HEK293 (cell line): ENCODE data around the gene VPS26B.
A peak's percentile ranks its signal among the peaks of the same experiment; 100 is the strongest.

Experiments
- HOXD13 ChIP-seq: sonication (generic); formaldehyde crosslinking; IDR thresholded peaks from 2 replicates; pipeline ENCODE4 v1.8.0; 2022; ENCODE audit warnings: missing genetic modification reagents, borderline replicate concordance
- IKZF3 ChIP-seq: fragments of 450-650 bp; IDR thresholded peaks from 2 replicates; pipeline ENCODE4 v1.5.0; 2018; ENCODE audit warnings: missing biosample characterization, mild to moderate bottlenecking, missing genetic modification characterization, moderate library complexity
- KLF16 ChIP-seq: fragments of 450-650 bp; formaldehyde crosslinking; IDR thresholded peaks from 2 replicates; pipeline ENCODE4 v1.5.1; 2017; ENCODE audit warnings: missing biosample characterization, missing genetic modification characterization
- KLF7 ChIP-seq: fragments of 450-650 bp; formaldehyde crosslinking; IDR thresholded peaks from 2 replicates; pipeline ENCODE4 v1.5.1; 2016; ENCODE audit warnings: missing biosample characterization, missing genetic modification characterization, borderline replicate concordance
- KLF8 ChIP-seq: fragments of 450-650 bp; formaldehyde crosslinking; IDR thresholded peaks from 2 replicates; pipeline ENCODE4 v1.5.1; 2016; ENCODE audit warnings: missing biosample characterization, missing genetic modification characterization
- KLF9 ChIP-seq: fragments of 450-650 bp; formaldehyde crosslinking; IDR thresholded peaks from 2 replicates; pipeline ENCODE4 v1.5.1; 2016; ENCODE audit warnings: missing biosample characterization, missing genetic modification characterization, low read depth
- OSR2 ChIP-seq: fragments of 450-650 bp; formaldehyde crosslinking; IDR thresholded peaks from 2 replicates; pipeline ENCODE4 v1.5.1; 2016; ENCODE audit warnings: missing biosample characterization, missing genetic modification characterization
- PRDM1 ChIP-seq: fragments of 450-650 bp; formaldehyde crosslinking; IDR thresholded peaks from 2 replicates; pipeline ENCODE4; 2016; ENCODE audit warnings: missing biosample characterization, missing genetic modification characterization
- REPIN1 ChIP-seq: fragments of 450-650 bp; formaldehyde crosslinking; IDR thresholded peaks from 2 replicates; pipeline ENCODE4 v1.5.1; 2017; ENCODE audit warnings: missing biosample characterization, missing genetic modification characterization, low read depth
- ZBTB17 ChIP-seq: fragments of 450-650 bp; formaldehyde crosslinking; IDR thresholded peaks from 2 replicates; pipeline ENCODE4 v1.5.1; 2016; ENCODE audit warnings: missing biosample characterization, missing genetic modification characterization
- ZFHX2 ChIP-seq: fragments of 450-650 bp; formaldehyde crosslinking; conservative IDR thresholded peaks from 2 replicates; pipeline ENCODE4 v1.5.1; 2016; ENCODE audit warnings: missing biosample characterization, missing genetic modification characterization
- ZFP41 ChIP-seq: fragments of 450-650 bp; formaldehyde crosslinking; IDR thresholded peaks from 2 replicates; pipeline ENCODE4 v1.5.1; 2016; ENCODE audit warnings: missing biosample characterization, missing genetic modification characterization, borderline replicate concordance
- ZIC2 ChIP-seq: fragments of 450-650 bp; formaldehyde crosslinking; IDR thresholded peaks from 2 replicates; pipeline ENCODE4 v1.5.1; 2016; ENCODE audit warnings: missing biosample characterization, missing genetic modification characterization
- ZNF2 ChIP-seq: fragments of 450-650 bp; formaldehyde crosslinking; IDR thresholded peaks from 2 replicates; pipeline ENCODE4 v1.5.1; 2016; ENCODE audit warnings: missing biosample characterization, missing genetic modification characterization
- ZNF221 ChIP-seq: fragments of 450-650 bp; formaldehyde crosslinking; IDR thresholded peaks from 2 replicates; pipeline ENCODE4 v1.5.1; 2017; ENCODE audit warnings: missing biosample characterization, missing genetic modification characterization, borderline replicate concordance
- ZNF23 ChIP-seq: fragments of 450-650 bp; formaldehyde crosslinking; IDR thresholded peaks from 2 replicates; pipeline ENCODE4 v1.5.1; 2016; ENCODE audit warnings: missing biosample characterization, missing genetic modification characterization, borderline replicate concordance
- ZNF449 ChIP-seq: fragments of 450-650 bp; formaldehyde crosslinking; IDR thresholded peaks from 2 replicates; pipeline ENCODE4 v1.5.1; 2017; ENCODE audit warnings: missing biosample characterization, mild to moderate bottlenecking, missing genetic modification characterization, moderate library complexity
- ZNF501 ChIP-seq: fragments of 450-650 bp; formaldehyde crosslinking; IDR thresholded peaks from 2 replicates; pipeline ENCODE4 v1.5.1; 2016; ENCODE audit warnings: missing biosample characterization, missing genetic modification characterization
- ZNF549 ChIP-seq: fragments of 450-650 bp; IDR thresholded peaks from 2 replicates; pipeline ENCODE4 v1.5.1; 2018; ENCODE audit warnings: missing biosample characterization, missing genetic modification characterization, mild to moderate bottlenecking, inconsistent platforms, moderate library complexity
- ZNF555 ChIP-seq: fragments of 450-650 bp; formaldehyde crosslinking; conservative IDR thresholded peaks from 2 replicates; pipeline ENCODE4 v1.5.1; 2017; ENCODE audit warnings: missing biosample characterization, mild to moderate bottlenecking, missing genetic modification characterization, inconsistent platforms
- ZNF585B ChIP-seq: fragments of 450-650 bp; formaldehyde crosslinking; IDR thresholded peaks from 2 replicates; pipeline ENCODE4 v1.5.1; 2016; ENCODE audit warnings: missing biosample characterization, missing genetic modification characterization
- ZNF76 ChIP-seq: fragments of 450-650 bp; formaldehyde crosslinking; IDR thresholded peaks from 2 replicates; pipeline ENCODE4; 2016; ENCODE audit warnings: low read depth, missing biosample characterization, missing genetic modification characterization, borderline replicate concordance
- TF ChIP-seq, protein P1 (sequence below): fragments of 450-650 bp; formaldehyde crosslinking; IDR thresholded peaks from 2 replicates; pipeline ENCODE4 v1.5.1; 2016; ENCODE audit warnings: missing biosample characterization, missing genetic modification characterization
- TF ChIP-seq, protein P2 (sequence below): fragments of 450-650 bp; formaldehyde crosslinking; IDR thresholded peaks from 2 replicates; pipeline ENCODE4 v1.5.1; 2016; ENCODE audit warnings: missing biosample characterization, missing genetic modification characterization
- TF ChIP-seq, protein P3 (sequence below): fragments of 450-650 bp; formaldehyde crosslinking; IDR thresholded peaks from 2 replicates; pipeline ENCODE4 v1.5.1; 2016; ENCODE audit warnings: missing biosample characterization, missing genetic modification characterization, borderline replicate concordance
- TF ChIP-seq, protein P4 (sequence below): fragments of 450-650 bp; formaldehyde crosslinking; IDR thresholded peaks from 2 replicates; pipeline ENCODE4 v1.5.1; 2017; ENCODE audit warnings: missing biosample characterization, missing genetic modification characterization
- TF ChIP-seq, protein P5 (sequence below): fragments of 450-650 bp; formaldehyde crosslinking; conservative IDR thresholded peaks from 2 replicates; pipeline ENCODE4 v1.5.1; 2016; ENCODE audit warnings: low read depth, missing biosample characterization, missing genetic modification characterization

The VPS26B gene

GRCh38 chr11:134253188-134253993, 28.9 kb downstream of the VPS26B start, which contains the start of the genes ACAD8 and THYN1 (continued):
- TF ChIP-seq ZNF449 (tag by site-specific recombination) (no peak), ZNF221 (tag by site-specific recombination) (no peak), OSR2 (tag by site-specific recombination) (no peak), PRDM1 (tag by site-specific recombination) (no peak), ZNF2 (tag by site-specific recombination) (0 out of 2 replicates have a peak, but pooled peaks have one; percentile 37), KLF16 (tag by site-specific recombination) (peak; percentile 83), ZNF555 (no peak), ZBTB17 (tag by site-specific recombination) (peak; percentile 93), ZFP41 (tag by site-specific recombination) (no peak), KLF7 (tag by site-specific recombination) (peak; percentile 82; the same call in 1 of the 2 replicates), ZIC2 (peak; percentile 84), KLF8 (peak; percentile 92), KLF9 (tag by site-specific recombination) (peak; percentile 46; the same call in 1 of the 2 replicates), ZNF501 (tag by site-specific recombination) (0 out of 2 replicates have a peak, but pooled peaks have one; percentile 67), ZNF23 (tag by site-specific recombination) (no peak), REPIN1 (tag by site-specific recombination) (no peak), HOXD13 (CRISPR knock-in tag) (no peak), ZNF585B (tag by site-specific recombination) (no peak), ZNF549 (no peak), ZFHX2 (tag by site-specific recombination) (peak; percentile 86), ZNF76 (tag by site-specific recombination) (peak; percentile 97), IKZF3 (tag by site-specific recombination) (no peak)
- TF ChIP-seq, protein P1, sequence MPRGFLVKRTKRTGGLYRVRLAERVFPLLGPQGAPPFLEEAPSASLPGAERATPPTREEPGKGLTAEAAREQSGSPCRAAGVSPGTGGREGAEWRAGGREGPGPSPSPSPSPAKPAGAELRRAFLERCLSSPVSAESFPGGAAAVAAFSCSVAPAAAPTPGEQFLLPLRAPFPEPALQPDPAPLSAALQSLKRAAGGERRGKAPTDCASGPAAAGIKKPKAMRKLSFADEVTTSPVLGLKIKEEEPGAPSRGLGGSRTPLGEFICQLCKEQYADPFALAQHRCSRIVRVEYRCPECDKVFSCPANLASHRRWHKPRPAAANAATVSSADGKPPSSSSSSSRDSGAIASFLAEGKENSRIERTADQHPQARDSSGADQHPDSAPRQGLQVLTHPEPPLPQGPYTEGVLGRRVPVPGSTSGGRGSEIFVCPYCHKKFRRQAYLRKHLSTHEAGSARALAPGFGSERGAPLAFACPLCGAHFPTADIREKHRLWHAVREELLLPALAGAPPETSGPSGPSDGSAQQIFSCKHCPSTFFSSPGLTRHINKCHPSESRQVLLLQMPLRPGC = no peak
- TF ChIP-seq, protein P2, sequence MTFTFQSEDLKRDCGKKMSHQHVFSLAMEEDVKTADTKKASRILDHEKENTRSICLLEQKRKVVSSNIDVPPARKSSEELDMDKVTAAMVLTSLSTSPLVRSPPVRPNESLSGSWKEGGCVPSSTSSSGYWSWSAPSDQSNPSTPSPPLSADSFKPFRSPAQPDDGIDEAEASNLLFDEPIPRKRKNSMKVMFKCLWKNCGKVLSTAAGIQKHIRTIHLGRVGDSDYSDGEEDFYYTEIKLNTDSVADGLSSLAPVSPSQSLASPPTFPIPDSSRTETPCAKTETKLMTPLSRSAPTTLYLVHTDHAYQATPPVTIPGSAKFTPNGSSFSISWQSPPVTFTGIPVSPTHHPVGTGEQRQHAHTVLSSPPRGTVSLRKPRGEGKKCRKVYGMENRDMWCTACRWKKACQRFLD (tag by site-specific recombination) = no peak
- TF ChIP-seq, protein P3, sequence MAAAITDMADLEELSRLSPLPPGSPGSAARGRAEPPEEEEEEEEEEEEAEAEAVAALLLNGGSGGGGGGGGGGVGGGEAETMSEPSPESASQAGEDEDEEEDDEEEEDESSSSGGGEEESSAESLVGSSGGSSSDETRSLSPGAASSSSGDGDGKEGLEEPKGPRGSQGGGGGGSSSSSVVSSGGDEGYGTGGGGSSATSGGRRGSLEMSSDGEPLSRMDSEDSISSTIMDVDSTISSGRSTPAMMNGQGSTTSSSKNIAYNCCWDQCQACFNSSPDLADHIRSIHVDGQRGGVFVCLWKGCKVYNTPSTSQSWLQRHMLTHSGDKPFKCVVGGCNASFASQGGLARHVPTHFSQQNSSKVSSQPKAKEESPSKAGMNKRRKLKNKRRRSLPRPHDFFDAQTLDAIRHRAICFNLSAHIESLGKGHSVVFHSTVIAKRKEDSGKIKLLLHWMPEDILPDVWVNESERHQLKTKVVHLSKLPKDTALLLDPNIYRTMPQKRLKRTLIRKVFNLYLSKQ (tag by site-specific recombination) = no peak
- TF ChIP-seq, protein P4, sequence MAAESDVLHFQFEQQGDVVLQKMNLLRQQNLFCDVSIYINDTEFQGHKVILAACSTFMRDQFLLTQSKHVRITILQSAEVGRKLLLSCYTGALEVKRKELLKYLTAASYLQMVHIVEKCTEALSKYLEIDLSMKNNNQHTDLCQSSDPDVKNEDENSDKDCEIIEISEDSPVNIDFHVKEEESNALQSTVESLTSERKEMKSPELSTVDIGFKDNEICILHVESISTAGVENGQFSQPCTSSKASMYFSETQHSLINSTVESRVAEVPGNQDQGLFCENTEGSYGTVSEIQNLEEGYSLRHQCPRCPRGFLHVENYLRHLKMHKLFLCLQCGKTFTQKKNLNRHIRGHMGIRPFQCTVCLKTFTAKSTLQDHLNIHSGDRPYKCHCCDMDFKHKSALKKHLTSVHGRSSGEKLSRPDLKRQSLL = no peak
- TF ChIP-seq, protein P5, sequence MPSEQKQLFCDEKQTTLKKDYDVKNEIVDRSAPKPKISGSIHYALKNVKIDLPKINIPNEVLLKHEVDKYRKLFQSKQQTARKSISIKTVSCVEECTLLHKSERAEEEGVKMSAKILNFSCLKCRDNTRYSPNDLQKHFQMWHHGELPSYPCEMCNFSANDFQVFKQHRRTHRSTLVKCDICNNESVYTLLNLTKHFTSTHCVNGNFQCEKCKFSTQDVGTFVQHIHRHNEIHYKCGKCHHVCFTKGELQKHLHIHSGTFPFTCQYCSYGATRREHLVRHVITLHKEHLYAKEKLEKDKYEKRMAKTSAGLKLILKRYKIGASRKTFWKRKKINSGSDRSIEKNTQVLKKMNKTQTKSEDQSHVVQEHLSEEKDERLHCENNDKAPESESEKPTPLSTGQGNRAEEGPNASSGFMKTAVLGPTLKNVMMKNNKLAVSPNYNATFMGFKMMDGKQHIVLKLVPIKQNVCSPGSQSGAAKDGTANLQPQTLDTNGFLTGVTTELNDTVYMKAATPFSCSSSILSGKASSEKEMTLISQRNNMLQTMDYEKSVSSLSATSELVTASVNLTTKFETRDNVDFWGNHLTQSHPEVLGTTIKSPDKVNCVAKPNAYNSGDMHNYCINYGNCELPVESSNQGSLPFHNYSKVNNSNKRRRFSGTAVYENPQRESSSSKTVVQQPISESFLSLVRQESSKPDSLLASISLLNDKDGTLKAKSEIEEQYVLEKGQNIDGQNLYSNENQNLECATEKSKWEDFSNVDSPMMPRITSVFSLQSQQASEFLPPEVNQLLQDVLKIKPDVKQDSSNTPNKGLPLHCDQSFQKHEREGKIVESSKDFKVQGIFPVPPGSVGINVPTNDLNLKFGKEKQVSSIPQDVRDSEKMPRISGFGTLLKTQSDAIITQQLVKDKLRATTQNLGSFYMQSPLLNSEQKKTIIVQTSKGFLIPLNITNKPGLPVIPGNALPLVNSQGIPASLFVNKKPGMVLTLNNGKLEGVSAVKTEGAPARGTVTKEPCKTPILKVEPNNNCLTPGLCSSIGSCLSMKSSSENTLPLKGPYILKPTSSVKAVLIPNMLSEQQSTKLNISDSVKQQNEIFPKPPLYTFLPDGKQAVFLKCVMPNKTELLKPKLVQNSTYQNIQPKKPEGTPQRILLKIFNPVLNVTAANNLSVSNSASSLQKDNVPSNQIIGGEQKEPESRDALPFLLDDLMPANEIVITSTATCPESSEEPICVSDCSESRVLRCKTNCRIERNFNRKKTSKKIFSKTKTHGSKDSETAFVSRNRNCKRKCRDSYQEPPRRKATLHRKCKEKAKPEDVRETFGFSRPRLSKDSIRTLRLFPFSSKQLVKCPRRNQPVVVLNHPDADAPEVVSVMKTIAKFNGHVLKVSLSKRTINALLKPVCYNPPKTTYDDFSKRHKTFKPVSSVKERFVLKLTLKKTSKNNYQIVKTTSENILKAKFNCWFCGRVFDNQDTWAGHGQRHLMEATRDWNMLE (tag by site-specific recombination) = no peak
